Measurements from ENCODE around the gene RCOR2.

- TF ChIP-seq POLR2A (IDR thresholded peaks at IDR 0.05) (no peak), POLR2AphosphoS5 (IDR thresholded peaks at IDR 0.05) (no peak), CTCF (IDR thresholded peaks at IDR 0.05) (no peak)
Observed at GRCh38 chr11:63912678-63913077, 4.3 kb downstream of the RCOR2 start.
